Cerebellar cortex (tissue), 1 donor: ENCODE results near the gene FBN2.
"Not testable (repeated sequence)": the region's sequence is repeated elsewhere in the genome, so short reads cannot be mapped to it uniquely, and the experiment has no call there.

Experiments
- DNase-seq: peaks from one replicate; pipeline ENCODE4 v3.0.0-alpha.2; 2015; ENCODE audit warnings: low spot score

Gene FBN2

DNA sequence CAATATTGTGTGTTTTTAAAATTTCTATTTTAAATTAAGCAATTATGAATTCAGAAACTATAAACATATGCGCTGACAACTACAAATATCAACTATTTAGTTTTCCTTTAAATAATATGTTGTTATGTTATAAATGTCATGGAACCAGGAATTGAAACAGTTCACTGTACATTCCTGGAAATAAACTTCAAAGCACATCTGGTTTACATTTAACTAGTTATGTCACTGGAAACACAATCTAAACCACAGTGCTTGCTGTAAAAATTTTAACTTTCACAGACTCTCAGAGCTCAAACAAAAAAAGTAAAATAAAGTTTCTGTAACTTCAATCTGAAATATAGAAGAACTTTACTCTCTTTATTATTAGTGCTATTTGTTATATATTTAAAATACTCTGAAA lies 179.2 kb downstream of the FBN2 start:
- no peak for DNase-seq

DNA sequence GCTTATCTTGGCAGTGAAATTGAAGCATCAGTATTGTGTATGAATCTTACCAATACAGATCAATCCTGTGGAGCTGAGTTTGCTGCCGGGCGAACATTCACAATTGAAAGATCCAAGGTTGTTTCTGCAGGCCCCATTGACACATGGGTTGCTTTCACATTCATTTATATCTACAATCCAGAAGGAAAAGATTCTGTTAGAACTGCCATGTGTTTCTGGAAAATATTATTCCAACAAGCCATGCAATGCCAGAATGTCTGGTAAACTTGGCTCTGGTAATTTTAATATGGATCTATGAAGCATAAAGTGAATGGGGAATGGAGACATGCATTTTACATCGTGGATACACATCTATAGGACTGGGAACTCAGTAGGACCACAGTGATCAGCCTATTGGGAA lies 180.8 kb downstream of the FBN2 start:
- no peak for DNase-seq

- no peak for DNase-seq
Observed at GRCh38 chr5:128355961-128356360, 182.1 kb downstream of the FBN2 start.

- no peak for DNase-seq
Observed at GRCh38 chr5:128353441-128354107, 184.5 kb downstream of the FBN2 start.

DNA sequence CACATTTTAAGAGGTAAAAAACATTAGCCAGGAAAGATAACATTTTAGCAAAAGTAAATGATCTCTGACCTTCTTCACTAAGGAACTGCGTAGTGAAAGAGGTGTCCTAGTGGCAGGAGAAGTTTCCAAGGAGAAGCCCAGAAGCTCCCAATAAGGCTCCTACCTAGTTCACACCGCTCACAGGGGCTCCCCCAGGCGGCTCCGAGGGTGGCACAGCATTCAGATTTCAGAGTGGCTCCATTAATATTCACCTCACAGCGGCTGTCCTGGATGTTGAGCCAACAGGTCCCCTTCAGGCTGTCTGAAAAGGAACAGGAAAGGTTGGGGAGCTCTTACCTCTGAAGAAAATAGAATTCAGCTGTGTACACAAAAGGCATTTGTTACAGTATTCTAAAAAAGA lies 187.3 kb downstream of the FBN2 start:
- DNase-seq = no peak

GRCh38 chr5:128349044-128349858 lies 188.8 kb downstream of the FBN2 start:
- DNase-seq = no peak

- no peak for DNase-seq
Observed at GRCh38 chr5:128346038-128346437, 192.0 kb downstream of the FBN2 start.

DNA sequence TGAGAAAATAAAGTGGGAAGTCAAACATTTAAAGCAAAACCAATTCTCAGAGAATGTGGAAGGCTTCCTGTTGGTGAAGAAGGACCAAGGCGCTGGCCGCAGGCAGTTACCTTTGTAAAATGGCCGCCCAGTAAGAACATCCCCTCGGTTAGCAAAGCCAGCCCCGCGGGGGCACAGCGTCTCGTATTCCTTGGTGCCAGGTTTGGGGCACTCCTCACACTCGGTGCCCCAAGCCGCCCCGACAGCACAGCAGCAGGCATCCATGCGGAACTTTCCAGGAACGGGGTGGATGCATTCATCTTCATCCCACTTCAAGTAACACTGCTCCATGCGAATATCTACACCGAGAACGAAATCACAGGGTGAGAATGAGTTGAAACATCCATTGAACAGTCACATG lies 192.8 kb downstream of the FBN2 start:
- DNase-seq = no peak

GRCh38 chr5:128343168-128343567 lies 194.9 kb downstream of the FBN2 start:
- DNase-seq = no peak

DNA sequence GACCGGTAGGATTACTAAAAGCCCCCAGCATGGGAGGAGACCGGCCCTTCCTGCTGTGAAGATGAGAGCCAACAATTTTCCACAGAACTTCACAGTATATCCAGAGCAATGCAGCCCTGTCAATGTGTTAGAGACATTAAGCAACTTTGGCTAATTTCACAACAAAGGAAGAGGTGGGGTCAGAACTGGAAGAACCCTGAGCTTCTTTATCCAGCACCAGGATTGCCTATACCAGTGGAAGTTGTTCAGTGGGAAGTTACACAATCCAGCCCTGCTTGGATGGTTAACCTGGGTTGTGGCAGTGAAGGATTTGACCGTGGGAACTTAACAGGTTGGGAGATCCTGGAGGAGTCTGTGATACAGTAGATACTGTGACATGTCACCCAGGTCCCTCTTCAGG lies 197.0 kb downstream of the FBN2 start:
- DNase-seq = no peak

GRCh38 chr5:128340648-128341047 lies 197.4 kb downstream of the FBN2 start:
- no peak for DNase-seq

- DNase-seq = no peak
Observed at GRCh38 chr5:128339585-128339984, 198.5 kb downstream of the FBN2 start.

DNA sequence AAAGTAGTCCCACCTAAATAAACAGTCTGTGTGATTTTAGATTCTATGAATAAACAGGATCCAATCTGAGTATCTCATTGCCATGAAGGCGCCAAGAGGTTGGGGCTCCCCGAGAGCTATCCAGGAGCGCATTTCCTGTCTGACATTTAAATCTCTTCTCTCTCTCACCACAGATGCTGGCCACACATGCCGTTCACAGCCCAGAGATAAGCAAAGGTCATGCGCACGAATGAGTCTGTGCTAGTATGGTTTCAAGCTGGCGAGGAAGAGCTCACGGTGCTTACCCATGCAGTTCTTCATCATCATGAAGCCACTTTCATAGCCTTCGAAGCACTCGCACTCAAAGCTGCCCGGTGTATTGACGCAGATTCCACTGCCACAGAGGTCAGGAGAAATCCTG lies 199.4 kb downstream of the FBN2 start:
- no peak for DNase-seq

DNA sequence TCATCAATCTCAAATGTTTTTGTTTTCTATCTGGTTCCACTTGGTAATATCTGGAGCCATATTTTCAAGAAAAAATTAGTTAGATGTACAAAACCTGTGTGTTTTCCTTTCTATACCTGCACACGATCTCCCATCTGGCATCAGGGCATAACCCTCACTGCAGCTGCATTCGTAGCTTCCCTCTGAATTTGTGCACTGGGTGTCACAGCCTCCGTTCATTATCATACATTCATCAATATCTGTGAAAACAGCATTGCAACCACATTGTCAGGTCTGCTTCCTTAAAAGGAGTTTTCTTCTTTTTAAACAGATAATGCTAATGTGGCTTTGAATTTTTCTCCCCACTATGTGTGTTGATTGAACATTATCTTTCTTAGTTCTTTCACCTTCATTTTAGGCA lies 202.7 kb downstream of the FBN2 start:
- DNase-seq = no peak

- DNase-seq = no peak
Observed at GRCh38 chr5:128334010-128334716, 203.9 kb downstream of the FBN2 start.

GRCh38 chr5:128331261-128331660 lies 206.8 kb downstream of the FBN2 start:
- DNase-seq = no peak

GRCh38 chr5:128329386-128329939 lies 208.6 kb downstream of the FBN2 start:
- DNase-seq = no peak

- no peak for DNase-seq
Observed at GRCh38 chr5:128328446-128328845, 209.6 kb downstream of the FBN2 start.

DNA sequence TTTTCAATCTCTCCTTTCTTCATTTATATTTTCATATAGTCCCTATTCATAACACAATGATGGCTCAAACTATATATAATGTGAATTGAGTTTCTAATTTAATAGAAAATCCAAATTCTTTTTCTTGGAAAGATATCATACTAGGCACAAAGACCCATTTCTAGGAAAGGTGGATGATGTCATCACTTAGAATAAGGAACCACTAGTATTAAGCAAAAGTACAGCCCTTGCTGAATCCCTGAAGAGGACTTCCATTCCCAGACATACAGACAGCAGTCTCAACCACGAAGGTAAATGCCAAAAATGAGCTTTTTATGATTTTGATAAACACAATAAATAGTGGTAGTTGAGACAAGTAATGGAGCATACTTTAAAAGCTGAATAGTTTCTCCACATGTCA lies 210.0 kb downstream of the FBN2 start:
- no peak for DNase-seq

DNA sequence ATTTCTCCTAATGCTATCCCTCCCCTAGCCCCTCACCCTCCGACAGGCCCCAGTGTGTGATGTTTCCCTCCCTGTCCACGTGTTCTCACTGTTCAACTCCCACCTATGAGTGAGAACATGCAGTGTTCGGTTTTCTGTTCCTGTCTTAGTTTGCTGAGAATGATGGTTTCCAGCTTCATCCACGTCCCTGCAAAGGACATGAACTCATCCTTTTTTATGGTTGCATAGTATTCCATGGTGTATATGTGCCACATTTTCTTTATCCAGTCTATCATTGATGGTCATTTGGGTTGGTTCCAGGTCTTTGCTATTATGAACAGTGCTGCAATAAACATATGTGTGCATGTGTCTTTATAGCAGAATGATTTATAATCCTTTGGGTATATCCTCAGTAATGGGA lies 216.6 kb downstream of the FBN2 start:
- DNase-seq = not testable (repeated sequence)

- DNase-seq = no peak
Observed at GRCh38 chr5:128318691-128319090, 219.4 kb downstream of the FBN2 start.

DNA sequence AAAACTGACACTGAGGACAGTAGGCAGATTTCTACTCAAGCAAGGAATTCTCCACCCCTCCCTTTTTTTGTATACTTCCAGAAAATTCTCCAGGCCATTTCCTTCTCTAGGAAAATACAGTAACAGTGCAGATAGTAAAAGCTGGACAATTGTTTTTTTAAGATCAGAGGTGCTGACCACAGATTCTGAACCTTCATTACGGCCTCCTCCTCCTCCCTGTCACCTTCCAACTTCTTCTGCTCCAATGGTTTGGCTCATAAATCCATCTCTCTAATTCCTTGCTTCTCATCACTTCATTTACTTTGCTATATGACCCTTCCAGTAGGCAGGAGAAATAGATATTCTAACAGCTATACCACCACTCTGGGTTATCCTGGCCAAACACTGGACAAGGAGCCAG lies 220.6 kb downstream of the FBN2 start:
- DNase-seq = no peak

- DNase-seq = no peak
Observed at GRCh38 chr5:128315671-128316070, 222.4 kb downstream of the FBN2 start.
